GM21723 (cell line): ENCODE data around the gene AQP10.
"Not testable (repeated sequence)": the region's sequence is repeated elsewhere in the genome, so short reads cannot be mapped to it uniquely, and the experiment has no call there.

Experiments
- ATAC-seq: cut with Tn5 transposase; IDR thresholded peaks from one replicate; pipeline ENCODE4 v1.9.1; 2021; ENCODE audit warnings: mild to moderate bottlenecking, moderate library complexity; ENCODE audit not compliant: unreplicated experiment

AQP10 gene

GRCh38 chr1:154320882-154321608, at the start of gene AQP10:
Gene AQP10, plus strand, starts transcription at chr1:154321093. Its CDS starts 63 bp downstream, at chr1:154321156.
- ATAC-seq, result no peak

GRCh38 chr1:154272217-154272998, 48.5 kb upstream of the AQP10 start, which contains the start of gene HAX1:
Gene HAX1, plus strand, starts transcription at chr1:154272629. Its CDS starts 95 bp downstream, at chr1:154272724.
- peak; percentile 96 for ATAC-seq

- no peak for ATAC-seq
These were observed 47.8 kb upstream of the AQP10 start for GRCh38 chr1:154272999-154273563.

GRCh38 chr1:154276797-154277196, 44.1 kb upstream of the AQP10 start:
- ATAC-seq, result no peak

- ATAC-seq, result not testable (repeated sequence)
These were observed 33.3 kb upstream of the AQP10 start for GRCh38 chr1:154287591-154287990.

GRCh38 chr1:154288661-154289060, 32.2 kb upstream of the AQP10 start:
- no peak for ATAC-seq

- no peak for ATAC-seq
These were observed 30.0 kb upstream of the AQP10 start for GRCh38 chr1:154290921-154291320.

GRCh38 chr1:154295408-154296235, 25.3 kb upstream of the AQP10 start:
- no peak for ATAC-seq

- ATAC-seq, result no peak
These were observed 19.3 kb upstream of the AQP10 start for GRCh38 chr1:154301582-154301981.

- no peak for ATAC-seq
These were observed 16.1 kb upstream of the AQP10 start for GRCh38 chr1:154304664-154305337.

GRCh38 chr1:154306151-154306550, 14.7 kb upstream of the AQP10 start:
- ATAC-seq, result no peak

- not testable (repeated sequence) for ATAC-seq
These were observed 13.1 kb upstream of the AQP10 start for GRCh38 chr1:154307670-154308270.

GRCh38 chr1:154309136-154309535, 11.8 kb upstream of the AQP10 start:
- not testable (repeated sequence) for ATAC-seq

GRCh38 chr1:154312229-154313065, 8.4 kb upstream of the AQP10 start:
- not testable (repeated sequence) for ATAC-seq

GRCh38 chr1:154313066-154313356, 7.9 kb upstream of the AQP10 start:
- no peak for ATAC-seq

GRCh38 chr1:154314226-154314625, 6.7 kb upstream of the AQP10 start:
- not testable (repeated sequence) for ATAC-seq

- no peak for ATAC-seq
These were observed 4.2 kb upstream of the AQP10 start for GRCh38 chr1:154316704-154317103.

- ATAC-seq, result no peak
These were observed 2.5 kb upstream of the AQP10 start for GRCh38 chr1:154318386-154318785.

- ATAC-seq, result not testable (repeated sequence)
These were observed 679 bp downstream of the AQP10 start for GRCh38 chr1:154321609-154321934.
